GM12878 (cell line): ENCODE data around the gene PITPNC1. TPM values are rescaled to one million over a fixed set of nuclear protein-coding genes. Genes with fewer than 3 reads are reported as not detected.

Experiments used
- BACH1 ChIP-seq: fragments of 450-650 bp; IDR thresholded peaks from 2 replicates; pipeline ENCODE4 v1.6.1; 2017; ENCODE audit warnings: mild to moderate bottlenecking, borderline replicate concordance
- BCL11A ChIP-seq: IDR thresholded peaks from 2 replicates; pipeline ENCODE4 v1.6.1; 2011; ENCODE audit warnings: low read depth, low read length
- EED ChIP-seq: sonication (generic); IDR thresholded peaks from 2 replicates; pipeline ENCODE4 v1.6.1; 2016; ENCODE audit warnings: antibody characterized with exemption, low read depth
- ETV6 ChIP-seq, 2 experiments: fragments of 450-650 bp in 1 of 2; IDR thresholded peaks in 1 of 2; conservative IDR thresholded peaks in 1 of 2; 2 replicates each; pipeline ENCODE4 v1.6.1; 2014; ENCODE audit warnings: antibody characterized with exemption in 1 of 2, borderline replicate concordance in 1 of 2, low read depth in 1 of 2, mild to moderate bottlenecking in 1 of 2, moderate library complexity in 1 of 2
- IKZF1 ChIP-seq: fragments of 450-650 bp; conservative IDR thresholded peaks from 2 replicates; pipeline ENCODE4 v1.6.1; 2017; ENCODE audit warnings: antibody characterized with exemption, mild to moderate bottlenecking
- KLF5 ChIP-seq: fragments of 450-650 bp; IDR thresholded peaks from 2 replicates; pipeline ENCODE4 v1.6.1; 2014; ENCODE audit warnings: mild to moderate bottlenecking; ENCODE audit not compliant: partially characterized antibody
- NFXL1 ChIP-seq: fragments of 450-650 bp; IDR thresholded peaks from 2 replicates; pipeline ENCODE4 v1.6.1; 2017; ENCODE audit warnings: antibody characterized with exemption, mild to moderate bottlenecking, borderline replicate concordance
- NR2C1 ChIP-seq: fragments of 450-650 bp; IDR thresholded peaks from 2 replicates; pipeline ENCODE4 v1.6.1; 2017; ENCODE audit warnings: antibody characterized with exemption, mild to moderate bottlenecking, moderate library complexity
- PAX5 ChIP-seq: IDR thresholded peaks from 2 replicates; pipeline ENCODE4 v1.6.1; 2011; ENCODE audit warnings: low read depth, low read length, borderline replicate concordance
- RAD21 ChIP-seq: IDR thresholded peaks from 2 replicates; pipeline ENCODE4 v1.6.1; 2011; ENCODE audit warnings: mild to moderate bottlenecking, low read depth, low read length, moderate library complexity; ENCODE audit not compliant: insufficient read depth
- SMAD1 ChIP-seq: fragments of 450-650 bp; IDR thresholded peaks from 2 replicates; pipeline ENCODE4 v1.6.1; 2018; ENCODE audit warnings: mild to moderate bottlenecking, low read depth; ENCODE audit not compliant: partially characterized antibody
- SP1 ChIP-seq: IDR thresholded peaks from one replicate; pipeline ENCODE4 v1.6.1; 2011; ENCODE audit warnings: low read depth, low read length
- YBX1 ChIP-seq: fragments of 450-650 bp; IDR thresholded peaks from 2 replicates; pipeline ENCODE4 v1.6.1; 2016; ENCODE audit warnings: antibody characterized with exemption
- YY1 ChIP-seq: IDR thresholded peaks from 2 replicates; pipeline ENCODE4 v1.6.1; 2011; ENCODE audit warnings: low read depth, mild to moderate bottlenecking, low read length
- polyA plus RNA-seq, 11 experiments: library from polyadenylated mRNA; depleted of rRNA in 4 of 11; unstranded in 6 of 11; stranded (reverse) in 5 of 11; fragments of >200 nt; fragmentation: Nextera tagmentation in 4 of 11; fragmentation: Illumina TruSeq in 1 of 11; extraction: Ambion mirVana in 4 of 11; extraction: Trizol in 1 of 11; gene quantifications; 1 replicate in 1 of 11; 2 replicates in 10 of 11; pipeline versions ENCODE4 v1.2.1 to v1.2.3, GENCODE V29; 2011 to 2016; ENCODE audit warnings: inconsistent platforms in 2 of 11, missing spikeins in 2 of 11, low read depth in 1 of 11
- total RNA-seq, 4 experiments: library from RNA; depleted of rRNA in 3 of 4; stranded (reverse); fragments of >200 nt in 3 of 4; fragmentation: Illumina TruSeq in 1 of 4; extraction: Trizol in 1 of 4; gene quantifications; 2 replicates each; pipeline versions ENCODE4 v1.2.1 to v1.2.3, GENCODE V29; 2013 to 2021
- TF ChIP-seq, protein P1 (sequence below): IDR thresholded peaks from 2 replicates; pipeline ENCODE4 v1.6.1; 2011; ENCODE audit warnings: low read depth, low read length, improper control_type of control experiment, borderline replicate concordance

PITPNC1 gene
- total and polyA plus RNA-seq, 10 of the 15 experiments (the other 5 are each of a cell fraction or from before 2014, with no cell fraction given), result 12.2 to 62.4 (median 47.3) TPM

DNA sequence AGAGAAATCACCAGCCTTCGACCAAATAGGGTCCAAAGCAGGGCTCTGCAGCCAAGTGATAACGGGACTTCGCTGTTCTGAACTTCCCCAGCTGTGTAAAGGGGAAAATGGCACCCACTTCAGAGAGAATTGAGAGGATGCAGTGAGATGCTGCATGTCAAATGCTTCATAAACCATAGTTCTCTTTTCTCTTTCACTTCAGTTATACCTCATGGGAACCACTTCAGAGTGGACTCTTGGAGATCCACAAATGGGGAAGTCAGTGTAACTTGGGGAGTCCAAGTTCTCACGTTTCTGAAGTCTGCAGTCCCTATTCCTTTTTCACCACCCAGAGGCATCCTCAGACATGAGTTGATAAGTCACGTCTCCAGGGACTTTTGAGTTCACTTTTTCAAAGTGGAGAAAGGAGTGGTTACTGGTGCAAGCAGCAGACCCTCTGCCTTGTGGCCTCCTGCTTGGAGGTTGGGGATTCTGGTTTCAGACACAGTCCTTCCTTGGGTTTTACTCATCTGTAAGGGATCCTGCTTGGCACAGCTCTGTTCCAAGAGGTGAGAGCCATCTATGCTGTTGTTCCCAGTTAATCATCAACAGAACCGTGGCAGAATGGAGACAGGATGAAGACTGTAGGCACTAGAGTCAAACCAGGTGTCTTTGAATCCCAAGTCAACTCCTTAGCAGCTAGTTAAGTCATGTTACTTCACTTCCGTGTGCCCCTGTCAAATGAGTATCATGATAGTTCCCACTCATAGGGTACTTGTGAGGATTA lies 217.2 kb downstream of the PITPNC1 start (continued):
- TF ChIP-seq, protein P1, sequence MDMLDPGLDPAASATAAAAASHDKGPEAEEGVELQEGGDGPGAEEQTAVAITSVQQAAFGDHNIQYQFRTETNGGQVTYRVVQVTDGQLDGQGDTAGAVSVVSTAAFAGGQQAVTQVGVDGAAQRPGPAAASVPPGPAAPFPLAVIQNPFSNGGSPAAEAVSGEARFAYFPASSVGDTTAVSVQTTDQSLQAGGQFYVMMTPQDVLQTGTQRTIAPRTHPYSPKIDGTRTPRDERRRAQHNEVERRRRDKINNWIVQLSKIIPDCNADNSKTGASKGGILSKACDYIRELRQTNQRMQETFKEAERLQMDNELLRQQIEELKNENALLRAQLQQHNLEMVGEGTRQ, result no peak
- TF ChIP-seq ETV6 (conservative IDR thresholded peaks at IDR 0.05 in 1 of 2, IDR thresholded peaks at IDR 0.05 in 1 of 2; ENCODE audit: borderline replicate concordance in 1 of 2, low read depth in 1 of 2), result peak in 1 of 2 experiments; percentile 46; a peak in 1 of 4 replicates
- peak; percentile 39; the same call in 1 of the 2 replicates for TF ChIP-seq RAD21
- peak; percentile 83 for TF ChIP-seq IKZF1
- TF ChIP-seq NR2C1, result no peak
- no peak for TF ChIP-seq SMAD1
- no peak for TF ChIP-seq KLF5
- peak; percentile 63; the same call in 1 of the 2 replicates for TF ChIP-seq PAX5
- TF ChIP-seq BCL11A, result no peak; the same call in 1 of the 2 replicates
- peak; percentile 88 for TF ChIP-seq YY1
- TF ChIP-seq BACH1, result no peak
- peak; percentile 83 for TF ChIP-seq EED
- TF ChIP-seq YBX1, result no peak
- no peak for TF ChIP-seq SP1
- TF ChIP-seq NFXL1, result no peak
